Hematopoietic multipotent progenitor cell treated with erythropoietin and hydrocortisone succinate and interleukin-3 and kit ligand, for 4 days (in vitro differentiated cells): ENCODE results near the gene ACSBG1.

Experiments used
- DNase-seq: peaks from one replicate; pipeline ENCODE4 v3.0.0-alpha.2; 2015

Gene ACSBG1

DNA sequence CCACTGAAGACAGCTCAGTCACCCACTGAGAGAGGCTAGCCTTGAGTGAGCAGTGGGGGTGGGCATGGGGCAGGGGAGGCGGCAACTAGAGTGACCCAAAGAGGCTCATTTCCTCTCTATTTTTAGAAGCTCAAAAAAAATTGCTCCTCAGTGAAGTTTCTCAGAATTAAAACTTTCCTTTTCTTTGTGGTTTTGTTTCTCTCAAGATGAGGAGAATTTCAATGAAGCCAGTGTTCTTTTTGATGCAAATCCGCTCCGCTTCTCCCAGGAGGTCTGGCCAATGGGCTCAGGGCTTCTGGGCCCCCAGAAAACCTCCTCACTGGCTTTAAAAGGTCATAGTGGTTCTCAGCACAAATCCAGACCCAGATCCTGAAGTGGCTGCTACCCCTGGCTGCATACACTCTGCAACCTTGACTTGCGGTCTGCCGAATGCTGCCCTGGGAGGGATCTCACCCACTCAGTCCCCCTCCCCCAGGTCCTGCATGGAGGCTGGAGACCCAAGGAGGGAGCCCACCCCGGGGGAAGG is at the start of gene ACSBG1:
Gene ACSBG1 (minus strand): TSS at position 51 of the 526 bp plus-strand sequence. CDS start 64 bp downstream, outside the sequence.
- DNase-seq: no peak

GRCh38 chr15:78282324-78282723 is 48.0 kb upstream of the ACSBG1 start:
- no peak for DNase-seq

GRCh38 chr15:78280319-78281072 is 46.1 kb upstream of the ACSBG1 start:
- DNase-seq: no peak

- DNase-seq: peak; percentile 90
These were observed 41.9 kb upstream of the ACSBG1 start for GRCh38 chr15:78276064-78276943.

- DNase-seq: no peak
These were observed 40.6 kb upstream of the ACSBG1 start for GRCh38 chr15:78274994-78275393.

GRCh38 chr15:78272776-78273175 is 38.4 kb upstream of the ACSBG1 start:
- no peak for DNase-seq

GRCh38 chr15:78272316-78272715 is 38.0 kb upstream of the ACSBG1 start:
- no peak for DNase-seq

DNA sequence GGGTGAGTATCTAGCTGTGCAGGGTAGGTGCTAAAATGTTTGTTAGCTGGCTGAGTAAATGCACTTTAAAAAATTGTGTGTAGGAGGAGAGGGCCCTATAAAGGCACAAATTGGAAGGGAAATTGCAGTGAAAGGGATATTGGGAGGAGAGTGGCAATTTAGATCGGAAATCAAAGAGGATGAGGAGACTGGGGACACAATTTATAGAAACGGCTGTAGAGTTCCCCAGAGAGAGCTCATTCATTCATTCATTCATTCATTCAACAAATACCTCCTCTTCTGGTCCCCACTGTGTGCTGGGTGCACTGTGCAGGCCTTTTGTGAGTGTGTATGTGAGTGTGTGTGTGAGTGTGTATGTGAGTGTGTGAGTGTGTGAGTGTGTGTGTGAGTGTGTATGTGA is 32.4 kb upstream of the ACSBG1 start:
- no peak for DNase-seq

DNA sequence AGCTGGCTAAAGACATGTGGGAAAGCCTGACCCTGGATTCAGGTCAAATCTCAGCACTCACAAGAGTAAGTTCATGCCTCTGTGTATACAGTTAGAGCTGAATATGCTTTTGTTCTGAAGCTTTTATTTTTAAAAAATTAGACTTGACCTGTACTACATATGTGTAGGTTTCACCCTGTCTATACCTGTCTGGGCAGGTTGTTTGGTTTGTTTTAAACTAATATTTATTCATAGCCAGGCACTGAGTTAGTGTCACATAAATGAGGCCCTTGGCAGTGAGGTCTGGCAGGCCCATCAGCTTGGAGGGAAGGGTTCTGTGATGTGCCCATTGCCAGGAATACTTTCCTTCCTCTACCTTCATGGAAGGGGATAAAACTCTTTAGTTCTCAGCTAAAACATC is 31.9 kb upstream of the ACSBG1 start:
- no peak for DNase-seq

DNA sequence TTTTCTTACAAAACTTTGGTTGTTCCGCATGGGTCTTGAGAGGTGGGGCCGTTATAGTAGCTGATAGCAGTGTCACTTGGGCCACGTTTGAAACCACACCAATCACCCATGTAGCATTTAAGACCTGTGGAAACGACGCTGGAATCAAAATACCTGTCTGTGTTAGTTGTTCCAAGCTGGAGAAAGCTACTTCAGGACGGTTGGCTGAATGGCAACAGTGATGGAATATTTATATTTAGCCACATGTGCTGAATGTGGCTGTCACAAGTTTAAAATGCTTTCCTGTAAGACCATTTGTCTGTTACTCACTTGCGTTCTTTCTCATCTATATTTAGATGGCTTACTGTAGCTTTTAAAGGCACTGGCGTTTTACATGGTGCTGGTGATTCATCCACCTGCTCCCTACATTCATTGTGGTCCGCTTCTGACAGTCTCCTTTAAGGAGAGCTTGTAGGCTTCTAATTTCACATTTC is 31.4 kb upstream of the ACSBG1 start:
- no peak for DNase-seq

DNA sequence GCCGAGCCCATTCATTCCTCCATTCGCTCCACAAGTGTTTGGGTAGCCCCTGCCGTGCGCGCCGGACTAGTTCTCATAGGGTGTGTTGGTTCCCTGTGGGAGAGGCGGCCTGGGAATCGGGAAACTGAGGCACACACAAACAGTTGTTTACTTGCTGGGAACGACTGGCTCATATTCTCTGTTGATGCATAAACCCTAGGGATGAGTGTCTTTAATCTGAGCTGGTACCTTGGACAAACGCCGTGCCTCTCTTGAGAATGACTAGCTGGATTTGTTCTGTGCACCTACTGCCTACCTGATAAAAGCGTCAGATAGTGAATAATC is 30.7 kb upstream of the ACSBG1 start:
- no peak for DNase-seq

DNA sequence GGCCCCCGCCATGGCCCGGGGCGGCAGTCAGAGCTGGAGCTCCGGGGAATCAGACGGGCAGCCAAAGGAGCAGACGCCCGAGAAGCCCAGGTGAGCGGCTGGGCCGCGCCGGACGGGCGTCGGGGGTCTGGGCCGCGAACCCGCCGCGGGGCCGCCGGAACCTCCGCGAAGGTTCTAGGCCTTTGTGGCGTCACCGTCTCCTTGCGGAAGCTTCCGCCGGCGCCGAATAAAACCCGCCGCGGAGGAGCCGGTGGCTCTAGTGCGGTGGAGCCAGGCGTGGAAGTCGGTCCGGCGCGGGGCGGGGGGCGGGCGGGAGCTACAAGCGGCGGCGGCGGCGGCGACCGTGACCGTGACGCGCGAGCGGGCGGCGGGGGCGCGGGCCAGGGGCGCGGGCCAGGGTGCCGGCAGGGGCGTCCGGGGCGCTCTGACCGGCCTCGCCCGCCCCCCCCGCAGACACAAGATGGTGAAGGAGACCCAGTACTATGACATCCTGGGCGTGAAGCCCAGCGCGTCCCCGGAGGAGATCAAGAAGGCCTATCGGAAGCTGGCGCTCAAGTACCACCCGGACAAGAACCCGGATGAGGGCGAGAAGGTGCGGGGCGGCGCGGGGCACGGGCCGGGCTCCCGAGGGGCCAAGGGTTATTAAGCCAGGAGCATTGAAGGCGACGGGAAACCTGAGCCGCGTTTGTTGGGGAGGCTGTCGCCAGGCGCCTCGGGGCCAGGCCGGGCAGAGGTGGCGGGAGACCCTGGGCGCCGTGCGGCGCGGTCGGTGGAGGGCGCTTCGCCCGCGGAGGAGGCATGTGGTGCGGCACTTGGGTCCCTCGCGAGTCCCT is 30.2 kb upstream of the ACSBG1 start, which contains the start of gene DNAJA4:
Gene DNAJA4 (plus strand): TSS at position 259 of the 833 bp plus-strand sequence. CDS start 202 bp downstream, at position 461.
- peak; percentile 70 for DNase-seq

DNA sequence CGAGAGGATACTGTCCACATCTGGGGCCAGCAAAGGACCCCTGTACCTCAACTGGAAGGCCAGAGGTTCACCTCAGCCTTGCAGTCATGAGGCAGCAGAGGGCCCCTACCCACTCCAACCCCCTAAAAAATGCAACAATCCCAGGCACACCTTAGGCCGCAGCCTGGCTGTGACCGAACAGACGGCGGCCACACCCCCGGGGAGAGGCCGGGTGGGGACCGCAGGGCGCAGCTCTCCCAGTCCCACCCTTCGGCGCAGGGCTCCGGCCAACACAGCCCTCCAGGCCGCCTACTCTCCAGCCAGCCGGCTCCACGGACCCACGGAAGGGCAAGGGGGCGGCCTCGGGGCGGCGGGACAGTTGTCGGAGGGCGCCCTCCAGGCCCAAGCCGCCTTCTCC is 29.5 kb upstream of the ACSBG1 start:
- DNase-seq: no peak

DNA sequence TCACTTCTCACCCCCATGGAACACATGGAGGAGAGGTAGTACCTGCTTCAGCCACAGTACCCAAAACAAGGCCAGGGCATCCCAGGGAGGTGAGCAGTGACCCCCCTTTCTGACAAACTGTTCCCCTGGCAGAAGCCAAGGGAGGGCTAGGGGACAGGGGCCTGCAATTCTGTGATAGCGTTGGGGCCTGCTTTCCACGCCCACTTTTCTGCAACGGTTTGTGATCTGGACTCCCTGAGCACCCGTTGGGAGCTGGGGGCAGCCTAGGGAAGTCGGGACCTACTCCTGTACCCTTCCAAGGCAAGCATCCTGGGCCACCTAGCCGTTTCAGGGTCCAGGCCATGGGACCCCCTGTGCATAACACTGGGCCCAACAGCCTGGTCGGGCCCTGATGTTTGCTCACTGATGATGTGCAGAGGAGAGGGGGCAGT is 29.0 kb upstream of the ACSBG1 start:
- peak; percentile 84 for DNase-seq

DNA sequence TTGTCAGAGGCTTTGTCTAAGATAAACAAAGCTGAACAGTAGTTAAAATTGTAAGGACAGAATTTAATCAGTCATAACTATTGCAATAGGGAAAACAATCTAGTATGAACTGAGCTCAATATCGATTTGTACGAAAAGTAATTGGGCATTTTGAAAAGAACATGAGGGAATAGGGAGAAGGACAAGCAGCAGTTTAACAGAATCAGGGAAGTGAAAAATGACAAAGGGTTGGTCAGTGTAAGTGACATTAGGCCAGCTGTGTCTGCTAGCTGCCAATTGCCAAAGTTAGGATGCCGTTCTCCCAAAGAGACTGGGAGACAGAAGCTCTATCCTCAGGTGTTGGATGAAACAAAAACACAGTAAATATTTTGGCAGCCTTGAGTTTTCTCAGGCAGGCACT is 26.7 kb upstream of the ACSBG1 start:
- no peak for DNase-seq

DNA sequence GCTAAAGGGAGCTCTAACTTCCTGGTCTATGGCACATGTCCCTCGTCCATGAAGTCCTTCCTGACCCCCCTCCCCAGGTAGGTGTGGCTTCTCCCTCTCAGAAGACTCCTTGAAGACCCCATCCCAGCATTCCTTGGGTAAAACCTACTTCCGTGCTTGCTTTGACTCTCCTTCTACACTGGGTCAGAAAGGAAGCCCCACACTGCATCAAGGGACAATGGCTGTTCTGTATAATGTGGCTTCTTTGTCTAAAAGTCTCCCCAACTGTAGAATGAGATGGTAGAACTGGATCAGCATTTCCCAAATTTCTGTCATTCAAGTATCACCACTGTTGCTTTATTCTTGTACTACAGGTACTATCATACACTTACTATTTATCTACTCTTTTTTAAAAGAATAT is 26.1 kb upstream of the ACSBG1 start:
- no peak for DNase-seq

GRCh38 chr15:78259232-78259631 is 24.9 kb upstream of the ACSBG1 start:
- no peak for DNase-seq

DNA sequence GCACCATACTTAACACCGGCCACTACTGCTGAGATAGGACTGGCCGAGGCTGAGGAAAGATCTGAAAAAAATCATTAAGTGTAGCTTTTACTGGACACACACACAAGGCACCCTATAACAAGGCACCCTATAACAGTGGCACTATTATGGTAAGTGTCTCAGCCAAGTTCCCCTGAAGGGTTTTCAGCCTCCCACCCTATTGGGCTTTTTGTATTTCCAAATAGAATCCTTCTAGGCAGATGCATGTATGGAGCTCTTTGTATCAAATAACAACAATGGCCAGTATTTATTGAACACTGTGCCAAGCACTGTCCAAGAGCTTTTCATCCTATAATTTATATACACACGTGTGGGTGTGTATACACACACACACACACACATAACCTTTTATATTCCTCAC is 23.3 kb upstream of the ACSBG1 start:
- no peak for DNase-seq

GRCh38 chr15:78256044-78256437 is 21.7 kb upstream of the ACSBG1 start:
- no peak for DNase-seq

- DNase-seq: no peak
These were observed 21.2 kb upstream of the ACSBG1 start for GRCh38 chr15:78255421-78256043.

DNA sequence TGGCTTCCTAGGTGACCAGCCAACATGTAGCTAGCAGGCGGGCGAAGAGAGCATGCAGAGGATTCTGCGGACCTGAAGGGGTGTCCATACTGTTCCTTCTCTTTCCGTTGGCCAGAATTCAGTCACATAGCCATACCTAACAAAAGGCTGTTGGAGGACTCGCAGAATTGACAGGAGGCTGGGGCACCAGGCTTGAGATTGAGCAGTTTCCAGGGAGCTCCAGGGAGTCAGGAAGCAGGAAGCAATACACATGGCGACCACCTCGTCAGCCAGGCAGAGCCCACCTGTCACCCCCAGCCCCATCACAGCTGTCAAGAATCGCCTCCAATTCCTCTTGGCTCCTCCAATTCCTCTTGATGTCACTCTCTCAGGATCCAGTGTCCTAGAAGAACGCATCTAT is 16.8 kb upstream of the ACSBG1 start:
- no peak for DNase-seq

DNA sequence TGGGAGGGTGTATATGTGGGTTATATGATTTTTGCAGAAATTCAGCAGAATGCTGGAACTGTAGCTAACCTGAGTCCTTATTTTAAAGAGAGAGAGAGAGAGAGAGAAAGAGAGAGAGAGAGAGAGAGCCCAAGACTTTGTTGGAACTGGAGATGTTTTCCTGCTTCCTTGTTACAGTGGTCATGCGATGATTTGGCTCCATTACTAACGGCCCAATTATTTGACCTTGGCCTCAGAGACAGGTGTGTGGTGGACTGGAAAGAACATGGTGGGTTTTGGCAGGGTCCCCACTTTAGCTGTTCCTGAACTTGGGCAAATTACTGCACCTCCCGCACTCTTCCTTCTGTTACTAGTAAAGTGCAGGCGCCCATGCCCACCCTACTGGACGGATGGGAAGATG is 14.8 kb upstream of the ACSBG1 start:
- no peak for DNase-seq
